HG03045 (cell line): ENCODE data around the gene HAS3.
"Not testable (repeated sequence)": the region's sequence is repeated elsewhere in the genome, so short reads cannot be mapped to it uniquely, and the experiment has no call there.

Source experiments
- ATAC-seq: cut with Tn5 transposase; IDR thresholded peaks from one replicate; pipeline ENCODE4 v1.9.1; 2021; ENCODE audit warnings: mild to moderate bottlenecking, moderate library complexity; ENCODE audit not compliant: unreplicated experiment

Gene HAS3

GRCh38 chr16:69115837-69116236 lies 10.4 kb downstream of the HAS3 start:
- no peak for ATAC-seq

- no peak for ATAC-seq
Observed at GRCh38 chr16:69116256-69116875, 10.9 kb downstream of the HAS3 start.

- ATAC-seq: no peak
Observed at GRCh38 chr16:69116906-69117305, 11.5 kb downstream of the HAS3 start.

- ATAC-seq: no peak
Observed at GRCh38 chr16:69118468-69118867, 13.0 kb downstream of the HAS3 start.

GRCh38 chr16:69118994-69119393 lies 13.5 kb downstream of the HAS3 start:
- no peak for ATAC-seq

- ATAC-seq: no peak
Observed at GRCh38 chr16:69119536-69119935, 14.1 kb downstream of the HAS3 start.

GRCh38 chr16:69120096-69120664 lies 14.7 kb downstream of the HAS3 start:
- ATAC-seq: no peak

GRCh38 chr16:69123910-69124309 lies 18.5 kb downstream of the HAS3 start:
- ATAC-seq: no peak

- not testable (repeated sequence) for ATAC-seq
Observed at GRCh38 chr16:69124406-69124805, 19.0 kb downstream of the HAS3 start.

- not testable (repeated sequence) for ATAC-seq
Observed at GRCh38 chr16:69124961-69125360, 19.5 kb downstream of the HAS3 start.

GRCh38 chr16:69126221-69126620 lies 20.8 kb downstream of the HAS3 start:
- ATAC-seq: no peak

GRCh38 chr16:69126801-69127200 lies 21.3 kb downstream of the HAS3 start:
- ATAC-seq: not testable (repeated sequence)

- no peak for ATAC-seq
Observed at GRCh38 chr16:69127966-69128510, 22.6 kb downstream of the HAS3 start.

GRCh38 chr16:69130461-69130860 lies 25.0 kb downstream of the HAS3 start:
- ATAC-seq: no peak

- no peak for ATAC-seq
Observed at GRCh38 chr16:69131167-69131838, 25.9 kb downstream of the HAS3 start.

GRCh38 chr16:69131839-69132423 lies 26.5 kb downstream of the HAS3 start:
- ATAC-seq: peak; percentile 52

GRCh38 chr16:69132424-69133252 lies 27.2 kb downstream of the HAS3 start, which contains the start of the genes CHTF8 and UTP4:
TSS of gene CHTF8 (minus strand) at chr16:69132588. CDS start at chr16:69121458, 11,130 bp downstream.
TSS of gene UTP4 (plus strand) at chr16:69132649. CDS start at chr16:69133460, 811 bp downstream.
- peak; percentile 96 for ATAC-seq

GRCh38 chr16:69133373-69133954 lies 28.0 kb downstream of the HAS3 start:
- ATAC-seq: no peak

- ATAC-seq: no peak
Observed at GRCh38 chr16:69138608-69139007, 33.2 kb downstream of the HAS3 start.

- ATAC-seq: not testable (repeated sequence)
Observed at GRCh38 chr16:69139464-69139863, 34.0 kb downstream of the HAS3 start.
